DND-41 (cell line): ENCODE data around the gene PTPRO.

Source experiments
- CTCF ChIP-seq: IDR thresholded peaks from 2 replicates; pipeline ENCODE4 v1.5.1; 2012; ENCODE audit warnings: borderline replicate concordance, low read length, moderate library complexity, mild to moderate bottlenecking; ENCODE audit not compliant: poor library complexity, severe bottlenecking; ENCODE audit errors: extremely low read depth
- EZH2 ChIP-seq: IDR thresholded peaks from 3 replicates; pipeline ENCODE4 v1.6.1; 2012; ENCODE audit warnings: borderline replicate concordance, low read depth, mild to moderate bottlenecking, moderate library complexity, low read length, inconsistent platforms; ENCODE audit not compliant: severe bottlenecking

GRCh38 chr12:15600223-15600935 is 278.1 kb downstream of the PTPRO start:
- TF ChIP-seq CTCF (no peak), EZH2 (no peak)
